ENCODE data around the gene CSKMT. TPM values are rescaled to one million over a fixed set of nuclear protein-coding genes. Genes with fewer than 3 reads are reported as not detected.

Gene CSKMT
- total and polyA plus RNA-seq, 10 of the 15 experiments (the other 5 are each of a cell fraction or from before 2014, with no cell fraction given) = 7.0 to 213 (median 21.6) TPM

- peak; percentile 49; the same call in 1 of the 2 replicates for TF ChIP-seq REST (IDR thresholded peaks at IDR 0.05; ENCODE audit: low read depth, low read length)
- TF ChIP-seq HDAC6 (IDR thresholded peaks at IDR 0.05; ENCODE audit: unreplicated experiment) = peak; percentile 97
- peak; percentile 99 for TF ChIP-seq SMAD5 (IDR thresholded peaks at IDR 0.05; ENCODE audit: low read depth)
- TF ChIP-seq RELB (IDR thresholded peaks at IDR 0.05; ENCODE audit: low read depth) = no peak; the same call in 1 of the 2 replicates
- TF ChIP-seq ATF2 (IDR thresholded peaks at IDR 0.05; ENCODE audit: low read length) = peak; percentile 46; the same call in 1 of the 2 replicates
- no peak for TF ChIP-seq USF1 (IDR thresholded peaks at IDR 0.05; ENCODE audit: borderline replicate concordance, extremely low read length, insufficient read depth, low read depth, low read length)
- TF ChIP-seq MTA3 (IDR thresholded peaks at IDR 0.05; ENCODE audit: borderline replicate concordance, low read length) = peak; percentile 71; the same call in 1 of the 2 replicates
- TF ChIP-seq ZZZ3 (IDR thresholded peaks at IDR 0.05; ENCODE audit: control insufficient read depth, insufficient read length, low read depth) = no peak
- TF ChIP-seq SKIL (IDR thresholded peaks at IDR 0.05; ENCODE audit: low read depth, poor library complexity, severe bottlenecking) = no peak
- no peak for TF ChIP-seq MAX (IDR thresholded peaks at IDR 0.05; ENCODE audit: low read depth, low read length)
- 0 out of 2 replicates have a peak, but pooled peaks have one; percentile 12 for TF ChIP-seq BCL11A (IDR thresholded peaks at IDR 0.05; ENCODE audit: low read depth, low read length)
- peak; percentile 75 for TF ChIP-seq BCL3 (IDR thresholded peaks at IDR 0.05; ENCODE audit: borderline replicate concordance, insufficient read depth, low read depth, low read length, poor library complexity, severe bottlenecking)
- TF ChIP-seq CHD4 (IDR thresholded peaks at IDR 0.05) = no peak
- TF ChIP-seq BRCA1 (IDR thresholded peaks at IDR 0.05; ENCODE audit: low read depth, low read length) = no peak
- no peak for TF ChIP-seq NR2C2 (IDR thresholded peaks at IDR 0.05; ENCODE audit: borderline replicate concordance, control insufficient read depth, insufficient read length, low read depth)
- TF ChIP-seq BACH1 (IDR thresholded peaks at IDR 0.05; ENCODE audit: borderline replicate concordance) = peak; percentile 98
- 0 out of 4 replicates have a peak, but pooled peaks of 1 of the 2 experiments have one; percentile 20 for TF ChIP-seq IKZF2 (IDR thresholded peaks at IDR 0.05)
These were observed at the start of gene CSKMT, which contains the start of gene C11orf98 (continued) for GRCh38 chr11:62665075-62665598.
